GM23338 (cell line): ENCODE results near the gene USP17L5. TPM values are rescaled to one million over a fixed set of nuclear protein-coding genes. Genes with fewer than 3 reads are reported as not detected.
A peak's percentile ranks its signal among the peaks of the same experiment; 100 is the strongest.
"Not testable (repeated sequence)": the region's sequence is repeated elsewhere in the genome, so short reads cannot be mapped to it uniquely, and the experiment has no call there.

Experiments used
- ATAC-seq: fragments of 200-7000 bp; cut with Tn5 transposase; 3 replicates; pipeline ENCODE4 v1.9.1; 2020
- DNase-seq: peaks from one replicate; pipeline ENCODE4 v3.0.0-alpha.2; 2015; ENCODE audit warnings: low spot score
- H2AFZ ChIP-seq: fragments of 200-600 bp; sonication (generic); 2 replicates; pipeline ENCODE4 v1.8.0; 2016; ENCODE audit warnings: antibody characterized with exemption, mild to moderate bottlenecking, moderate library complexity
- H3F3A ChIP-seq: fragments of 200-600 bp; sonication (generic); replicated peaks from 2 replicates; pipeline ENCODE4 v1.8.0; 2017; ENCODE audit warnings: antibody characterized with exemption, mixed run types, low read depth
- H3K27ac ChIP-seq: fragments of 200-600 bp; sonication (generic); 2 replicates; pipeline ENCODE4 v1.6.1; 2016; ENCODE audit warnings: low read depth
- H3K27me3 ChIP-seq: fragments of 200-600 bp; sonication (generic); 2 replicates; pipeline ENCODE4 v1.8.0; 2016; ENCODE audit warnings: mild to moderate bottlenecking, mixed run types, moderate library complexity; ENCODE audit not compliant: insufficient read depth
- H3K36me3 ChIP-seq: fragments of 200-600 bp; sonication (generic); 2 replicates; pipeline ENCODE4 v1.8.0; 2016; ENCODE audit warnings: mild to moderate bottlenecking; ENCODE audit not compliant: insufficient read depth
- H3K4me1 ChIP-seq: fragments of 200-600 bp; sonication (generic); 2 replicates; pipeline ENCODE4 v1.8.0; 2016; ENCODE audit warnings: mild to moderate bottlenecking, moderate library complexity; ENCODE audit not compliant: insufficient read depth
- H3K4me2 ChIP-seq: fragments of 200-600 bp; sonication (generic); 2 replicates; pipeline ENCODE4 v1.7.1; 2017; ENCODE audit warnings: mixed run types
- H3K4me3 ChIP-seq: fragments of 200-600 bp; sonication (generic); 2 replicates; pipeline ENCODE4 v1.6.1; 2016; ENCODE audit warnings: mixed run types
- H3K79me2 ChIP-seq: fragments of 200-600 bp; sonication (generic); replicated peaks from 2 replicates; pipeline ENCODE4 v1.8.0; 2017; ENCODE audit warnings: mild to moderate bottlenecking; ENCODE audit not compliant: insufficient read depth
- H3K9me2 ChIP-seq: fragments of 200-600 bp; sonication (generic); 2 replicates; pipeline ENCODE4 v1.8.0; 2017; ENCODE audit not compliant: insufficient read depth
- H4K20me1 ChIP-seq: fragments of 200-600 bp; sonication (generic); replicated peaks from 2 replicates; pipeline ENCODE4 v1.8.0; 2017; ENCODE audit warnings: mild to moderate bottlenecking; ENCODE audit not compliant: insufficient read depth
- H3K27ac Mint-ChIP-seq: 2 replicates; pipeline ENCODE4 v1.8.0; 2020; ENCODE audit warnings: inconsistent platforms, mild to moderate bottlenecking, moderate library complexity, mixed read lengths
- H3K27me3 Mint-ChIP-seq: 3 replicates; pipeline ENCODE4 v1.8.0; 2022; ENCODE audit warnings: low read depth, mild to moderate bottlenecking, moderate library complexity, mixed read lengths, inconsistent platforms; ENCODE audit not compliant: insufficient read depth, poor library complexity
- H3K36me3 Mint-ChIP-seq: 3 replicates; pipeline ENCODE4 v1.8.0; 2021; ENCODE audit warnings: low read depth, mild to moderate bottlenecking, inconsistent platforms, moderate library complexity, mixed read lengths
- H3K4me1 Mint-ChIP-seq: 3 replicates; pipeline ENCODE4 v1.8.0; 2020; ENCODE audit warnings: mild to moderate bottlenecking, inconsistent platforms, mixed read lengths
- H3K4me3 Mint-ChIP-seq: 3 replicates; pipeline ENCODE4 v1.8.0; 2021; ENCODE audit warnings: moderate library complexity, mild to moderate bottlenecking, inconsistent platforms, mixed read lengths
- H3K9me3 Mint-ChIP-seq: 3 replicates; pipeline ENCODE4 v1.8.0; 2020; ENCODE audit warnings: moderate library complexity, mild to moderate bottlenecking, inconsistent platforms, mixed read lengths
- CTCF ChIP-seq, 2 experiments: fragments of 200-600 bp in 1 of 2; sonication (generic) in 1 of 2; conservative IDR thresholded peaks; 2 replicates each; pipeline versions ENCODE4 v1.5.1 to v1.6.1; 2016 to 2017; ENCODE audit warnings: antibody characterized with exemption in 2 of 2, low read depth in 2 of 2, mild to moderate bottlenecking in 2 of 2, moderate library complexity in 1 of 2
- ETS1 ChIP-seq: IDR thresholded peaks from 2 replicates; pipeline ENCODE4 v1.6.1; 2016; ENCODE audit warnings: antibody characterized with exemption
- EZH2phosphoT487 ChIP-seq: fragments of 200-600 bp; sonication (generic); IDR thresholded peaks from one replicate; pipeline ENCODE4 v1.8.1; 2018; ENCODE audit warnings: antibody characterized with exemption; ENCODE audit not compliant: unreplicated experiment
- JUNB ChIP-seq: IDR thresholded peaks from one replicate; pipeline ENCODE4 v1.6.1; 2016; ENCODE audit warnings: antibody characterized with exemption; ENCODE audit not compliant: unreplicated experiment
- polyA plus RNA-seq: library from polyadenylated mRNA; unstranded; fragments of >200 nt; fragmentation: Nextera tagmentation; extraction: Ambion mirVana; gene quantifications from 2 replicates; pipeline ENCODE4 v1.2.1, GENCODE V29; 2016
- total RNA-seq: library from RNA; depleted of rRNA; stranded (reverse); fragments of >200 nt; shearing (Covaris generic); gene quantifications from 2 replicates; pipeline ENCODE4 v1.2.3, GENCODE V29; 2014; rRNA removed

Gene USP17L5
- total and polyA plus RNA-seq, 2 experiments from 2014 or later = not detected

DNA sequence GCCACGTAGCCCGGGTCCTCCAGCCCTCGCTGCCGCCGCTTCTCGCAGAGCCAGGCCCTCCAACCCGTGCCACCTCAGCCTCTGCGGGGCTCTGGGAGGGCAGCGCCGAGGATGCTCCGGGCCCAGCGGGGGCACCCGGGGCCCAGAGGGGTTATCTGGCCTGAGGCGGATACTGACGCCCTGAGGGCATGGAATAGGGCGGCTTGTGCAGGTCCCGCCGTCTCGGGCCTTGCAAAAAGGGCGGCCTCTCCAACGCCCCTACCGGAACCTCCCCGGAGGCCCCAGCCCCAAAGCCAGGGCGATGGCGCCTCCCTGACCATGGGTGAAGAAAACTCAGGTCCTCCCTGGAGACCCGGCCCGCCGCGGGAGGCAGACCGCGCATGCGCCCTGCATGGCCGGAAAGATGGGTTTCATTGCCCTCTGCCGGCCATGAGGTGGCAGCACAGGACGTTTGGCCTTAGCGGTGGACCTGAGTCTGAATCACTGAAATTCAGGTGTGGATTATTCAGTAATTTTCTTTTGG lies 41.9 kb downstream of the USP17L5 start:
- H2AFZ ChIP-seq, H3K9me3 Mint-ChIP-seq, H3K9me2 ChIP-seq, H3K4me1 ChIP-seq, H3K4me1 Mint-ChIP-seq, H3K36me3 ChIP-seq, H3K27me3 ChIP-seq, H3F3A ChIP-seq, H3K4me3 Mint-ChIP-seq, H4K20me1 ChIP-seq, H3K27ac ChIP-seq, H3K36me3 Mint-ChIP-seq, H3K27me3 Mint-ChIP-seq, H3K27ac Mint-ChIP-seq, H3K79me2 ChIP-seq: not testable (repeated sequence)
- H3K4me2 ChIP-seq = 0 out of 2 replicates have a peak overlapping the region, but pooled peaks have one; percentile 43
- peak; percentile 47 to 63 for TF ChIP-seq CTCF (conservative IDR thresholded peaks at IDR 0.05; ENCODE audit: low read depth in 2 of 2)
- peak overlapping the region; percentile 46; the same call in 1 of the 2 replicates for H3K4me3 ChIP-seq
- DNase-seq = peak; percentile 38
- peak; percentile 84 for ATAC-seq

GRCh38 chr4:9384126-9384525 lies 44.9 kb downstream of the USP17L5 start:
- Mint-ChIP-seq H3K4me1 (no peaks in the 10 kb centered on the region), H3K27ac (no peak overlapping the region), H3K27me3 (no peaks in the 10 kb centered on the region), H3K36me3 (no peaks in the 10 kb centered on the region), H3K4me3 (no peak overlapping the region), H3K9me3 (no peaks in the 10 kb centered on the region)
- Histone ChIP-seq H3F3A (no peaks in the 10 kb centered on the region), H3K4me3 (no peak overlapping the region), H4K20me1 (no peaks in the 10 kb centered on the region), H2AFZ (no peak overlapping the region), H3K27ac (no peak overlapping the region), H3K4me1 (no peaks in the 10 kb centered on the region), H3K9me2 (no peaks in the 10 kb centered on the region), H3K4me2 (no peak overlapping the region), H3K36me3 (no peaks in the 10 kb centered on the region), H3K27me3 (no peaks in the 10 kb centered on the region), H3K79me2 (no peaks in the 10 kb centered on the region)
- no peak for DNase-seq
- ATAC-seq = no peak
- TF ChIP-seq ETS1 (no peak), EZH2phosphoT487 (no peak), JUNB (no peak)

- not testable (repeated sequence) for H4K20me1 ChIP-seq, DNase-seq, H3K36me3 Mint-ChIP-seq, H2AFZ ChIP-seq, H3K36me3 ChIP-seq, H3K27ac ChIP-seq, H3F3A ChIP-seq, H3K27me3 ChIP-seq, H3K27ac Mint-ChIP-seq, H3K4me1 Mint-ChIP-seq, H3K4me2 ChIP-seq, H3K4me3 ChIP-seq, H3K9me2 ChIP-seq, H3K4me1 ChIP-seq, H3K27me3 Mint-ChIP-seq, ATAC-seq, H3K4me3 Mint-ChIP-seq, H3K79me2 ChIP-seq, H3K9me3 Mint-ChIP-seq
These were observed 49.8 kb downstream of the USP17L5 start for GRCh38 chr4:9389001-9389400.

Other genes starting within 250 kb of the USP17L5 start
- gene FAM90A26, start 169.0 kb upstream of the USP17L5 start, total RNA-seq = not detected in 2 replicates
- 0.10 and 0.12 TPM in 2 replicates for gene FAM90A26, start 169.0 kb upstream of the USP17L5 start, polyA plus RNA-seq
- gene USP17L10, start 128.7 kb upstream of the USP17L5 start, total RNA-seq = not detected in 2 replicates
- gene USP17L10, start 128.7 kb upstream of the USP17L5 start, polyA plus RNA-seq = not detected in 2 replicates
- not detected in 2 replicates for gene USP17L11, start 124.0 kb upstream of the USP17L5 start, total RNA-seq
- gene USP17L11, start 124.0 kb upstream of the USP17L5 start, polyA plus RNA-seq = not detected in 2 replicates
- not detected in 2 replicates for gene USP17L12, start 119.3 kb upstream of the USP17L5 start, total RNA-seq
- gene USP17L12, start 119.3 kb upstream of the USP17L5 start, polyA plus RNA-seq = not detected in 2 replicates
- gene USP17L13, start 114.5 kb upstream of the USP17L5 start, total RNA-seq = not detected in 2 replicates
- not detected in 2 replicates for gene USP17L13, start 114.5 kb upstream of the USP17L5 start, polyA plus RNA-seq
- not detected in 2 replicates for gene USP17L15, start 105.0 kb upstream of the USP17L5 start, total RNA-seq
- gene USP17L15, start 105.0 kb upstream of the USP17L5 start, polyA plus RNA-seq = 0.17 TPM in 1 of 2 replicates, not detected in the other
- not detected in 2 replicates for gene USP17L17, start 95.5 kb upstream of the USP17L5 start, total RNA-seq
- not detected in 2 replicates for gene USP17L17, start 95.5 kb upstream of the USP17L5 start, polyA plus RNA-seq
- gene USP17L18, start 90.8 kb upstream of the USP17L5 start, total RNA-seq = not detected in 2 replicates
- gene USP17L18, start 90.8 kb upstream of the USP17L5 start, polyA plus RNA-seq = not detected in 2 replicates
- gene USP17L19, start 86.0 kb upstream of the USP17L5 start, total RNA-seq = not detected in 2 replicates
- not detected in 2 replicates for gene USP17L19, start 86.0 kb upstream of the USP17L5 start, polyA plus RNA-seq
- gene USP17L20, start 81.3 kb upstream of the USP17L5 start, total RNA-seq = not detected in 2 replicates
- not detected in 2 replicates for gene USP17L20, start 81.3 kb upstream of the USP17L5 start, polyA plus RNA-seq
- gene USP17L21, start 76.5 kb upstream of the USP17L5 start, total RNA-seq = not detected in 2 replicates
- gene USP17L21, start 76.5 kb upstream of the USP17L5 start, polyA plus RNA-seq = not detected in 2 replicates
- gene USP17L22, start 71.8 kb upstream of the USP17L5 start, total RNA-seq = not detected in 2 replicates
- not detected in 2 replicates for gene USP17L22, start 71.8 kb upstream of the USP17L5 start, polyA plus RNA-seq
- not detected in 2 replicates for gene USP17L24, start 14.2 kb upstream of the USP17L5 start, total RNA-seq
- not detected in 2 replicates for gene USP17L24, start 14.2 kb upstream of the USP17L5 start, polyA plus RNA-seq
- gene USP17L25, start 9.5 kb upstream of the USP17L5 start, total RNA-seq = not detected in 2 replicates
- not detected in 2 replicates for gene USP17L25, start 9.5 kb upstream of the USP17L5 start, polyA plus RNA-seq
- gene USP17L26, start 4.7 kb upstream of the USP17L5 start, total RNA-seq = not detected in 2 replicates
- not detected in 2 replicates for gene USP17L26, start 4.7 kb upstream of the USP17L5 start, polyA plus RNA-seq
- gene USP17L27, start 4.7 kb downstream of the USP17L5 start, total RNA-seq = not detected in 2 replicates
- not detected in 2 replicates for gene USP17L27, start 4.7 kb downstream of the USP17L5 start, polyA plus RNA-seq
- gene USP17L28, start 9.5 kb downstream of the USP17L5 start, total RNA-seq = not detected in 2 replicates
- gene USP17L28, start 9.5 kb downstream of the USP17L5 start, polyA plus RNA-seq = not detected in 2 replicates
- not detected in 2 replicates for gene USP17L29, start 14.2 kb downstream of the USP17L5 start, total RNA-seq
- not detected in 2 replicates for gene USP17L29, start 14.2 kb downstream of the USP17L5 start, polyA plus RNA-seq
- not detected in 2 replicates for gene USP17L30, start 23.7 kb downstream of the USP17L5 start, total RNA-seq
- not detected in 2 replicates for gene USP17L30, start 23.7 kb downstream of the USP17L5 start, polyA plus RNA-seq
- not detected in 2 replicates for gene DEFB131A, start 105.0 kb downstream of the USP17L5 start, total RNA-seq
- gene DEFB131A, start 105.0 kb downstream of the USP17L5 start, polyA plus RNA-seq = not detected in 2 replicates